Fibroblast of peridontal ligament (primary cell): Measurements from ENCODE around the gene FOSL1.

ENCODE experiments used
- DNase-seq: peaks from one replicate; pipeline ENCODE4 v3.0.0-alpha.2; 2010; ENCODE audit errors: extremely low read depth

Gene FOSL1

GRCh38 chr11:65882120-65883057 is 17.8 kb downstream of the FOSL1 start:
- no peak for DNase-seq

- DNase-seq = no peak
Observed at GRCh38 chr11:65880844-65881421, 19.3 kb downstream of the FOSL1 start.

- no peak for DNase-seq
Observed at GRCh38 chr11:65880027-65880426, 20.2 kb downstream of the FOSL1 start.

- no peak for DNase-seq
Observed at GRCh38 chr11:65879617-65880016, 20.6 kb downstream of the FOSL1 start, which contains the start of gene CTSW. Gene CTSW, plus strand, starts transcription at chr11:65879837. Its CDS starts 18 bp downstream, at chr11:65879855.

GRCh38 chr11:65873318-65874156 is 26.7 kb downstream of the FOSL1 start:
- DNase-seq = peak; percentile 86

- no peak for DNase-seq
Observed at GRCh38 chr11:65872586-65873317, 27.4 kb downstream of the FOSL1 start, which contains the start of gene EFEMP2. Gene EFEMP2, minus strand, starts transcription at chr11:65872800. Its CDS starts 446 bp downstream, at chr11:65872354.

- no peak for DNase-seq
Observed at GRCh38 chr11:65871811-65872548, 28.2 kb downstream of the FOSL1 start.

- DNase-seq = no peak
Observed at GRCh38 chr11:65870706-65871681, 29.2 kb downstream of the FOSL1 start.

- no peak for DNase-seq
Observed at GRCh38 chr11:65870307-65870658, 29.9 kb downstream of the FOSL1 start.

- DNase-seq = no peak
Observed at GRCh38 chr11:65869643-65870306, 30.4 kb downstream of the FOSL1 start.

GRCh38 chr11:65868907-65869306 is 31.3 kb downstream of the FOSL1 start:
- no peak for DNase-seq

GRCh38 chr11:65868076-65868667 is 32.0 kb downstream of the FOSL1 start:
- no peak for DNase-seq

- DNase-seq = no peak
Observed at GRCh38 chr11:65867284-65868071, 32.7 kb downstream of the FOSL1 start.

- no peak for DNase-seq
Observed at GRCh38 chr11:65866509-65867283, 33.5 kb downstream of the FOSL1 start.

GRCh38 chr11:65865550-65866172 is 34.5 kb downstream of the FOSL1 start:
- DNase-seq = no peak

- no peak for DNase-seq
Observed at GRCh38 chr11:65864706-65865471, 35.3 kb downstream of the FOSL1 start.
